Eye (tissue), 1 donor: Measurements from ENCODE around the gene UBXN1.

ENCODE experiments used
- DNase-seq: peaks from one replicate; pipeline ENCODE4 v3.0.0-alpha.2; 2015

Gene UBXN1

DNA sequence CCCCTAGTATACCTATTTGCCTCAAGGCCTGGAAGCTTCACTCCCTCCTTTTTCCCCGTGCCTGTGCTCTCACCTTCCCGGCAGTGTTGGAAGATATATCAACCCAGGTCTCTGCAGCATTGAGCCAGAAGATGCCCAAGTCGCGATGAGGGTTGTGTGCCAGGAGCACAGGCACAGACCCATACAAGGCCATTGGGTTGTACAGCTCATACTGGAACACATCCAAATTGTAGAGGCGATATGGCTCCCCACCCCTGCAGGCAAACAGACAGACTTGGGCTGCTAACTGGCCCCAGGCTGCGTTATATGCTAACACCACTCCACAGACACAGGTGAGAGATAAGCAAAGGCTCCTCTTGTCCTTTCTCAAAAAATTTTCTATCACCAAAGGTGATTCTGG, 46.4 kb downstream of the UBXN1 start:
- DNase-seq, result no peak

DNA sequence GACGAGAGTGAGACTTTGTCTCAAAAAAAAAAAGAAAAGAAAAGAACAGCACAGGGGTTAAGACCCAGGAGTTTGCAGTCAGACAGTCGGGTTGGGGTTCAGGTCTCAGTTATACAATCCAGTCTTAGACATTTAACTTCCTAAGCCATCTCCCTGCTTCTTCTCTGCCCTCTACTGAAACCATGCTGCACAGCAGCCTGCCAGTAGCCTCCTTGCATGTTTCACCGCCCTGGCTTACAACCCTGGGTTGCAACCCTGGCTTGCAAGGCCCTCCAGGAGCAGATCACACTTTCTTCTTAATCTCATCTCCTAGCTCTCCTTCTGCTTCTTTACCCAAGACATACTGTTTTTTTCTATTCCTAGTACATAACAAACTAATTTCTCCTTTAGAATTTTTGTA, 51.2 kb downstream of the UBXN1 start:
- DNase-seq, result no peak
